CD4-positive, alpha-beta T cell treated with Interleukin-1 beta for 1 hour (primary cell): ENCODE data around the gene CEP104.

Experiments used
- DNase-seq, 2 donors: peaks; one replicate each; pipeline ENCODE4 v3.0.0-alpha.2; 2020 to 2022

Gene CEP104

DNA sequence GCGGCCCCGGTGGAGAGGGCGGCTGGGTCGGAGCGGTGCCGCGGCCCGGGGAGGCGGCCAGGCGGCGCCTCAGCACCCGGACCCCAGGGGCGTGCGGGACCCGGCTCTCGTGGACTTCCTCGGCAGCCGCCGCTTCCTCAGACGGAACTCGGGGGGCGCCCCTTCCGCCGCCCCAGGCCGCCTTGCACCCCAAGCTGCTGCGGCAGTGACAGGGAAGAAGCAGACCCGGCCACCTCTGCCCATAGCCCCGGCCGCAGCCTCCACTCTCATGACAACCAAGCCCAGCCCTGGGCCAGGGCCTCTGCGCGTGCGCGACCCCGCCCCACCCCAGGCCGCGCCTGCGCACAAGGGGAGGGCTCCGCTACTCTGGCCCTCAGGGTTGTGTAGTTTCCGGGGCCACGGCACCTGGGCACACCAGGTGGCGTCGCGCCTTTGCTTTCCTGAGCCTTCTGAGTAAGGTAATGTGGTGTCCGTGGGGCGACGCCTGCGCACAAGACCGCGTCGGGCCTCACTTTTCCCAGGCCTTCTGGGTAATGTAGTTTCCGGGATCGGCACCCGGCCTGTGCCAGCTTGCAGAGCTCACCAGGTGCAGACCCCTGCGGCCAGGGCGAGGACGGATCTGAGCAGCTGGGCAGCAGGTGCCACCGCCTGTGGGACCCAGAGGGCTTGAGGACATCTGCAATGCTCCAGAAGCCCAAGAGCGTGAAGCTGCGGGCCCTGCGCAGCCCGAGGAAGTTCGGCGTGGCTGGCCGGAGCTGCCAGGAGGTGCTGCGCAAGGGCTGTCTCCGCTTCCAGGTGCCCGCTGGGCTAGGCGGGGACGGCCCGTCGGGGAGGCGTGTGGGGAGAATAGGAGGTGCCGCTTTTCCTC, at the start of gene CEP104, which contains the start of gene DFFB:
Gene CEP104 (minus strand): TSS at position 289 of the 868 bp plus-strand sequence. CDS start 4,804 bp downstream, outside the sequence.
Gene DFFB (plus strand): TSS at position 554 of the 868 bp plus-strand sequence. CDS start 128 bp downstream, at position 682.
- DNase-seq: peak; percentile 99

DNA sequence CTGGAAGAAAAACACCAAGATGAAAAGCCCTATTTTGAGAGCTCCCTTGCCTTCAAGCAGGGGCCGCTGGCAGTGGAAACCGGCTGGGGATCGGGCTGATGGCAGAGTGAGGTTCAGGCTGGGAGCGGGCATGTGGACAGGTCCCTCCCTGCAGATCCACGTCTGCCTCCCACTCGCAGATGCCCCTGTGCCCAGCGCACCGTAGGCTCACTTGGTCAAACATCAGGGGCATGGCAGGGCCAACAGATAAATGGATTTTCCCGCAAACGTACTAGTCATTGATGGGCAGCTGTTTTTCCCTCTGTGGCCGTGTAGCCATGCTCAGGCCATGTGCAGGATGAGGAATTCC, 49.6 kb upstream of the CEP104 start:
- DNase-seq: no peak

GRCh38 chr1:3905953-3906671, 49.1 kb upstream of the CEP104 start:
- no peak for DNase-seq

- DNase-seq: no peak
These were observed 48.4 kb upstream of the CEP104 start for GRCh38 chr1:3905266-3905952.

DNA sequence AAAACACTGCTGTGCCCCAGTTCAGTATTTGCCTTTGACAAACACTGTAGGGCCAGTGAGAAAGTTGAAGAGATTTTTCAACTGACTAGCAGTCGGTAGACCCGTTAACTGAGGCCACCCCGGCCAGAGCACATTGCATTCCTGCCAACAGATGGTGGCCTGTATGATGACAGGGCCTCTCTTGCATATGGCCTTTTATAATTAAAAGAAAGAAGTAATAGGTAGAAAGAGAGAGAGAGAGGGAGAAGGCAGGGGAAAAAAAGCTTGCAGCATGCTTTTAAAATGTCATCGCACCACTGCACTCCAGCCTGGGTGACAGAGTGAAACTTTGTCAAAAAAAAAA, 47.8 kb upstream of the CEP104 start:
- DNase-seq: no peak

- DNase-seq: no peak
These were observed 47.2 kb upstream of the CEP104 start for GRCh38 chr1:3904006-3904842.

DNA sequence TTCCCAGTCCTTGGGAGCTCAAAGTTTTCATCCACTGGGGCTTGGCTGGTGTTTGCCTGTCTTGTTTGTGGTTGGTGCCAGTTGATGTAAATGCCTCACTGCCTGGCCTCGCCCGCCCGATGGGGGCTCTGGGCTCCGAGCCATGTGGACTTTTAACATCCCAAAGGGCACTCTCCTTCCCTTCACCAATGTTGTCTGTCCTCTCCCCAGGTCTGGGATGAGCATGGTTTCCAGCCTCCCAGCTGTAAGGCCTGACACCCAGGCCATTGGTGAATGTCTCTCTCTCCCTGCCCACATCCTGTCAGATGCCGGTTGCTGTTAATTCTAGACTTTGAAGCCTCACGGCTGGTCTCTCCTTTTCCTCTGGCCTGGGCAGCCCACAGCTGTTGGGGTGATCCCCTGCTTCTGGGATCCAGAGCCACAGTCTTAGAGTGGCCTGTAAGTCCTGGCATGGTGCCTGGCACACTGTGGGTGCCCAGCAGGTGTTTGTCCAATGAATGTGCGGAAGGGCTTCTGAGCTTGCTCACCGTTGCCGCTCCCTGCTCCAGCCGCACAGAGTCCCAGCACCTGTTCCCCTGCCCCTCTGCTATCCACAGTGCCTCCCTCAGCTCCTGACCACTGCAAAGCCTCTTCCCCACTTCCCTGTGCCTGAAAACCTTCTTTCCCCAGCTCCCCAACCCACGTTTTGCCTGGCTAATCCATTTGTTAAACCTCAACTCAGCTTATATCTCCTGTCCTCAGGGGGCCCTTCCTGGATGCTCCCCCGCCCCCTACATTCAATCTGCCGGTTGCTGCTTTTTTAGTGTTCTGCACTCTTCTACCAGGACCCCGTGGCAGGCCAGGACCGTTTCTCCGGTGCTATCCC, 46.4 kb upstream of the CEP104 start:
- peak in 1 of 2 donors; percentile 42 for DNase-seq

DNA sequence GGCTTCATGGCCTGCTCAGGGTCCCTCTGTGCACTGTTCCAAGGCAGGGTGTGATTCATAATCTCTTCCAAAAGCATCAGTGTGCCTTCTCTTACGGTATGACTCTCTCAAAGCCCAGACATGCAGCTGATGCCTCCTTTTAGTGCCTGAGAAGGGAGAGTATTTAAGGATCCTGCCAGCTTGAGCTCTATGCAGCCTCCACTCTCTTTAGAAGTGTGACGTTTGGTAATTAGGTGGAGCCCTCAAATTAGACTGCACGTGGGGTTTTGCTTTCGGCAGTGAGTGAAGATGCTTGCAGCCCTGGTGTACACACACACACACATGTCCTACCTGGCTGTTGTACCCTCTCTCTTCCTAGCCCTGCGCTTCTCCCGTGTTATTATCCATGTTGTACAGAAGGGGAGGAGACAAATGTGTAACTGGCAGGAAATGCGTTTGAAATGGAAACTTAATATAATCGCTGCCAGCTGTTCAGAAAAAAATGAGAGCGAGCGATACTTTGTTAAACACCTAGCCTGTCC, 45.6 kb upstream of the CEP104 start:
- peak in 1 of 2 donors; percentile 32 for DNase-seq

DNA sequence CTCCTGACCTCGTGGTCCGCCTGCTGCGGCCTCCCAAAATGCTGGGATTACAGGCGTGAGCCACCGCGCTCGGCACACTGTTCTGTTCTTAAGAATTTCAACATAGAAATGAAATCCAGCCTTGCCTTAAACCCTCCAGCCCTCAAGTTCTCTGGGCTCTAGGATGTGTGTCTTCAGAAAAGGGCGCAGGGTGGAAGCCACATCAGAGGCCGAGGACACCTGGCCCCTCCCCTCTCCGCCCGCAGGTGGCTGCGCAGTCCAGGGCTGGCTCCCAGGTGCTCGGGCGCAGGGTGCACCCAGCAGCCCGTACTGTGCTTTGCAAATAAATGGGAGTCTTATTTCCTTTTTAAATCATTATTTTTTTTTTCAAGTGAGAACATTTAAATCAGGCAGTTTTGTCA, 45.1 kb upstream of the CEP104 start:
- peak in 1 of 2 donors; percentile 40 for DNase-seq

DNA sequence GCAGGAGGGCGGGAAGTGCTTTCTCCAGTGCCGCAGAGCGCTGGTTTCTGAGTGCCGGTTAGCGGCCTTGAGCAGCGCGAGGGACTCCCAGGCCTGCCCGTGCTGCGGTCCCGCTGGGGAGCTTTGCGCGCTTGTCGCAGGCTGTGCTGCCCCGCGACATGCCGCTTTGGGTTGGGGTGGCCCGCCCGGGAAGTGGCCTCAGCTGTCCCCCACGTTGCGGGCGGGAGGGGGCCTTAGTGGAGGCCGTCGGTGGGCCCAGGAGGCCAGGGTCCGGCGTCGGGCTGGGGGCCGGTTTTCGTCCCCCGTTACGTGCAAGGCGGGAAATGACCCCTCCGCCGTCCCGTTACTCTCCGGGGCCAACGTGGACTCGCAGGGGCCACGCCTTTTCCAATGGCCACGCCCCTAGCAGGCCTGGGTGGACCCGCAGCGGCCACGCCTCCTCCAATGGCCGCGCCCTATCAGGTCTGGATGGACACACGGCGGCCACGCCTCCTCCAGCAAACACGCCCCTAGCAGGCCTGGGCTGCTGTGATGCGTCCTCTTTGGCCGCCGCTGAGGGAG, 44.0 kb upstream of the CEP104 start:
- DNase-seq: peak; percentile 92 to 93

DNA sequence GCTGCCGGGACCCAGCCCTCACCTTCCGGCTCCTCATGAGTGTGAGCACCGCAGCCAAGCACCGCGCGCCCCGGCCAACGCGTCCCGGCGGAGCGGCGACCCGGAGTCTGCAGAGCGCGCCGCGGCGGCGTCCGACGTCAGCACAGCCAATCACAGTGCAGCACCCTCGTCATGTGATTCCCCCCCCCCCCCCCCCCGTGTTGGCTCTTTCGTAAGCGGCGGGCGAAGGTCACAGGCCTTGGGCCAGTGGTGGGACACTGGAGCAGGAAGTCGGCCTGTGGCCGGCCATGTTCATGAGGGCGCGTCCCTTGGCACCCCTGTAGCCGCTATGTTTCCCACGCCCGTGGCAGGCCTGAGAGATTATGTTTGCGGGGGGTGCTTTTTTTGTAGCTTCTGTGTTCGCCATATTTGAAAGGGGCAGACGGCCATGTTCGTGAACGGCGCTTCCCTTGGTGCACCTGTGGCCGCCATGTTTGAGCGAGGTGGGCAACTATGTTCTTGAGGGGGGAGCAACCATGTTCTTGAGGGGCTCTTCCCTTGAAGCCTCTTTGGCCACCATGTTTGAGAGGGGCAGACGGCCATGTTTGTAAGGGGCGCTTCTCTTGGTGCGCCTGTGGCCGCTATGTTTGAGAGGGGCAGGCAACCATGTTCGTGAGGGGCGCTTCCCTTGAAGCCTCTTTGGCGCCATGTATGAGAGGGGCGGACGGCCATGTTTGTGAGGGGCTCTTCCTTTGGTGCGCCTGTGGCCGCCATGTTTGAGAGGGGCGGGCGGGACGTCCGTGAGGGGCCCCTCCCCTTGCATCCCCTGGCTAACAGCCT, 43.3 kb upstream of the CEP104 start, which contains the start of gene C1orf174:
Gene C1orf174 (minus strand): TSS at position 123 of the 819 bp plus-strand sequence. CDS start 86 bp downstream, at position 37.
- DNase-seq: peak; percentile 97 to 98

- no peak for DNase-seq
These were observed 42.7 kb upstream of the CEP104 start for GRCh38 chr1:3899754-3900149.

DNA sequence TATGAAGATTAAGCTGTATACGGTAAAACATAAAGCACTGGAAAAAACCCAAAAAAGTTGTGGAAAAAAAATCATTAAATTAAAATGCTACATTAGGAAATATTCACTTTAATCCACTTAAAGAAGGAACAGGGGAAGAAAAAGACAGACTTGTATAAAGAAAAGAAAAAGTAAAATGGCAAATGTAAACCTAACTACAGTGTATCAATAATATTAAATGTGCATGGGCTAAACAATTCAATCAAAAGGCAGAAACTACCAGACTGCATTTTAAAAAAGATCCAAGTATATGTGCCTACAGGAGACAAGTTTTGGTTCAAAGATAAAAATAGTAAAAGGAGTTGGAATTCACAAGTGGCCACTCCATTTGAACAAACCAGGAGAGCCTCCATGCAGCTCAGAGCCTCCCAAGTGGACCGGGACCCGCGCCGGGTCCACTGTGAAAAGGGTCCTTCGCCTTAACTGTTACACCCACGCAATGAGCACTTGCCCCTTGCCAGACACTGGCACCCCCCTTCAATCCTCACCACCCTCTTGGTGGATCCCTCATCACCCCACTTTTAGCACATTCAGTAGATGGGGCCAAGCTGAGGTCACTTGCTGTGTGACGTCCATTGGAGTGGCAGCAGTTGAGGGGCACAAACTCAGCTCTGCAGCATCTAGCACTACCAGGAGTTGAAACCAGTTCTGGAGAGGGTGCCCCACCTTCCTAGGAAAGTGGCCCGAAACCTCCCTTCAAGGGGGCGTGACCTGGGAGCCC, 42.2 kb upstream of the CEP104 start:
- no peak for DNase-seq

GRCh38 chr1:3898475-3898735, 41.4 kb upstream of the CEP104 start:
- DNase-seq: no peak

DNA sequence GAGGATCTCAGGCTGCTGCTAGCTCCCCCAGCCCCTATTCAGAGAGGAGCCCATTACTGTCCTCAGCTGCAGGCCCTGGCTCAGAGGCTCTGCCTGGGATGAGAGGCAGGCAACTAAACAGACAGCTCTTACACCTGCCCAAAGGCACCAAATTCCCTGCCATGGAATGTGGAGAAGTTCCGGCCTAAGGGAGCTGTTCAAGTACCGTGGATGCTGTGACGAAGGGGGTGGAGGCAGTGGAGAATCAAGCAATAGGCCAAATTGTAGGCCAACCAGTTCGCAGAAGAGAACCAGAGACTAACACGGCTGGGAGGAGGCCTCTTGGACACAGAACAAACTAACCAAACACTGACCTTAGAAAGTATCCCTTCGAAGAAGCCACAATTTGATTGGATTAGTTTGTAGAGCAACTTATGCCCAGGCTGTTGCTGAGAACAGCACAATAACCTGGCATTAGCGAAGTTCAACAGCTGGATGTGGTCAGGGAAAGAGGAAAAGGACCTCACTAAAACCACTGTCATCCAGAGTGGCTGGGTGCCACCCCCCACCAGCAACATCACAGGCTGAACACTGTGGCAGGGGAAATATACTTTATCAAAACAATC, 39.5 kb upstream of the CEP104 start:
- DNase-seq: no peak

- DNase-seq: no peak
These were observed 38.9 kb upstream of the CEP104 start for GRCh38 chr1:3895951-3896325.

GRCh38 chr1:3895279-3895950, 38.4 kb upstream of the CEP104 start:
- no peak for DNase-seq

GRCh38 chr1:3894626-3895278, 37.7 kb upstream of the CEP104 start:
- DNase-seq: no peak
